ENCODE results near the gene SPAG5.

DNA sequence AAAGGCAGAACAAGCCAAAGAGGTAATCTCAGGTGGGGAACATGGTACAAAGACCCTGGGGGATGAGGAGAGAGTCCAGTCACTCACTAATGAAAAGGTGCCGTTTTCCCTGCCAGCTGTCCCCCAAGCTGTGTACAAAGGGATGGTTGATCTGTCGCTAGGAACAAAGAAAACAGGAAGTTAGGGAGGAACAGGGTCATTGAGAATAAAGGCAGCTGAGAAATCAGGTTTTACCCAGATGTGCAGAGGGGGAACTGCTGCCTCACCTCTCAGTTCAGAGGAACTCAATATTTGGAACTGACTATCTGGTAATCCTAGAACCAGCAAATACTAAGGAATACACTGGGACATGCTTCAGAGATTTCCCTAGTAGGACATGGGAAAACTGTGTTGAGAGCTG lies 13.7 kb upstream of the SPAG5 start:
- TF ChIP-seq, protein P1, sequence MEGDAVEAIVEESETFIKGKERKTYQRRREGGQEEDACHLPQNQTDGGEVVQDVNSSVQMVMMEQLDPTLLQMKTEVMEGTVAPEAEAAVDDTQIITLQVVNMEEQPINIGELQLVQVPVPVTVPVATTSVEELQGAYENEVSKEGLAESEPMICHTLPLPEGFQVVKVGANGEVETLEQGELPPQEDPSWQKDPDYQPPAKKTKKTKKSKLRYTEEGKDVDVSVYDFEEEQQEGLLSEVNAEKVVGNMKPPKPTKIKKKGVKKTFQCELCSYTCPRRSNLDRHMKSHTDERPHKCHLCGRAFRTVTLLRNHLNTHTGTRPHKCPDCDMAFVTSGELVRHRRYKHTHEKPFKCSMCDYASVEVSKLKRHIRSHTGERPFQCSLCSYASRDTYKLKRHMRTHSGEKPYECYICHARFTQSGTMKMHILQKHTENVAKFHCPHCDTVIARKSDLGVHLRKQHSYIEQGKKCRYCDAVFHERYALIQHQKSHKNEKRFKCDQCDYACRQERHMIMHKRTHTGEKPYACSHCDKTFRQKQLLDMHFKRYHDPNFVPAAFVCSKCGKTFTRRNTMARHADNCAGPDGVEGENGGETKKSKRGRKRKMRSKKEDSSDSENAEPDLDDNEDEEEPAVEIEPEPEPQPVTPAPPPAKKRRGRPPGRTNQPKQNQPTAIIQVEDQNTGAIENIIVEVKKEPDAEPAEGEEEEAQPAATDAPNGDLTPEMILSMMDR (conservative IDR thresholded peaks at IDR 0.05 in 1 of 2, IDR thresholded peaks at IDR 0.05 in 1 of 2; ENCODE audit: extremely low read depth in 1 of 2, insufficient read depth in 1 of 2, low read depth in 1 of 2, low read length in 2 of 2) = no peak
- TF ChIP-seq EZH2 (IDR thresholded peaks at IDR 0.05; ENCODE audit: borderline replicate concordance, low read length) = no peak

Measured in mammary epithelial cell (primary cell).